ENCODE results near the gene NAV2.

The NAV2 gene

GRCh38 chr11:19753451-19754106, 40.9 kb downstream of the NAV2 start:
- no peak for FAIRE-seq

- no peak for FAIRE-seq
These were observed 44.2 kb downstream of the NAV2 start for GRCh38 chr11:19756675-19757475.

- no peak for FAIRE-seq
These were observed 46.8 kb downstream of the NAV2 start for GRCh38 chr11:19759389-19759788.

GRCh38 chr11:19762266-19762665, 49.6 kb downstream of the NAV2 start:
- no peak for FAIRE-seq

- FAIRE-seq, result no peak
These were observed 50.7 kb downstream of the NAV2 start for GRCh38 chr11:19763330-19763729.

GRCh38 chr11:19766206-19766605, 53.6 kb downstream of the NAV2 start:
- FAIRE-seq, result no peak

GRCh38 chr11:19766810-19767209, 54.2 kb downstream of the NAV2 start:
- FAIRE-seq, result no peak

GRCh38 chr11:19767627-19768151, 55.1 kb downstream of the NAV2 start:
- no peak for FAIRE-seq

GRCh38 chr11:19768197-19768596, 55.6 kb downstream of the NAV2 start:
- FAIRE-seq, result no peak

- FAIRE-seq, result no peak
These were observed 56.2 kb downstream of the NAV2 start for GRCh38 chr11:19768815-19769214.

- FAIRE-seq, result no peak
These were observed 57.2 kb downstream of the NAV2 start for GRCh38 chr11:19769820-19770219.

- no peak for FAIRE-seq
These were observed 57.6 kb downstream of the NAV2 start for GRCh38 chr11:19770277-19770676.

- no peak for FAIRE-seq
These were observed 58.8 kb downstream of the NAV2 start for GRCh38 chr11:19771463-19771862.

- FAIRE-seq, result no peak
These were observed 59.8 kb downstream of the NAV2 start for GRCh38 chr11:19772480-19772879.

- FAIRE-seq, result no peak
These were observed 61.7 kb downstream of the NAV2 start for GRCh38 chr11:19774329-19774728.

- FAIRE-seq, result no peak
These were observed 62.4 kb downstream of the NAV2 start for GRCh38 chr11:19774817-19775580.

- FAIRE-seq, result no peak
These were observed 63.0 kb downstream of the NAV2 start for GRCh38 chr11:19775622-19776021.

GRCh38 chr11:19777039-19777376, 64.4 kb downstream of the NAV2 start:
- no peak for FAIRE-seq

GRCh38 chr11:19777377-19778102, 64.9 kb downstream of the NAV2 start:
- no peak for FAIRE-seq

GRCh38 chr11:19779740-19780139, 67.1 kb downstream of the NAV2 start:
- FAIRE-seq, result no peak

GRCh38 chr11:19781351-19781750, 68.7 kb downstream of the NAV2 start:
- no peak for FAIRE-seq

- no peak for FAIRE-seq
These were observed 72.6 kb downstream of the NAV2 start for GRCh38 chr11:19785265-19785664.

GRCh38 chr11:19786644-19787043, 74.0 kb downstream of the NAV2 start:
- FAIRE-seq, result no peak
